ENCODE data around the gene MYOZ1.
A peak's percentile ranks its signal among the peaks of the same experiment; 100 is the strongest.
"Not testable (repeated sequence)": the region's sequence is repeated elsewhere in the genome, so short reads cannot be mapped to it uniquely, and the experiment has no call there.

Gene MYOZ1

GRCh38 chr10:73641328-73642060 is at the start of gene MYOZ1:
Gene MYOZ1, minus strand, starts transcription at chr10:73641474. Its CDS starts 1,457 bp downstream, at chr10:73640017.
- DNase-seq (ENCODE audit: low spot score), result peak; percentile 64

- DNase-seq (ENCODE audit: low spot score), result not testable (repeated sequence)
Measured at GRCh38 chr10:73690755-73691154, 49.5 kb upstream of the MYOZ1 start.

- DNase-seq (ENCODE audit: low spot score), result not testable (repeated sequence)
Measured at GRCh38 chr10:73689596-73689995, 48.3 kb upstream of the MYOZ1 start.

GRCh38 chr10:73687641-73688040 is 46.4 kb upstream of the MYOZ1 start:
- DNase-seq (ENCODE audit: low spot score), result not testable (repeated sequence)

- DNase-seq (ENCODE audit: low spot score), result not testable (repeated sequence)
Measured at GRCh38 chr10:73674546-73674945, 33.3 kb upstream of the MYOZ1 start.

GRCh38 chr10:73668378-73668777 is 27.1 kb upstream of the MYOZ1 start:
- DNase-seq (ENCODE audit: low spot score), result not testable (repeated sequence)

GRCh38 chr10:73666153-73666809 is 25.0 kb upstream of the MYOZ1 start:
- DNase-seq (ENCODE audit: low spot score), result peak; percentile 35

- not testable (repeated sequence) for DNase-seq (ENCODE audit: low spot score)
Measured at GRCh38 chr10:73665581-73665980, 24.3 kb upstream of the MYOZ1 start.

GRCh38 chr10:73664156-73665040 is 23.1 kb upstream of the MYOZ1 start:
- not testable (repeated sequence) for DNase-seq (ENCODE audit: low spot score)

- DNase-seq (ENCODE audit: low spot score), result not testable (repeated sequence)
Measured at GRCh38 chr10:73663621-73664020, 22.3 kb upstream of the MYOZ1 start.

- DNase-seq (ENCODE audit: low spot score), result not testable (repeated sequence)
Measured at GRCh38 chr10:73662705-73663104, 21.4 kb upstream of the MYOZ1 start.

- no peak for DNase-seq (ENCODE audit: low spot score)
Measured at GRCh38 chr10:73655990-73656298, 14.7 kb upstream of the MYOZ1 start, which contains the start of gene SYNPO2L. Gene SYNPO2L, minus strand, starts transcription at chr10:73656029. Its CDS starts 107 bp downstream, at chr10:73655922.

GRCh38 chr10:73655257-73655989 is 14.1 kb upstream of the MYOZ1 start:
- DNase-seq (ENCODE audit: low spot score), result no peak

- DNase-seq (ENCODE audit: low spot score), result no peak
Measured at GRCh38 chr10:73653701-73654100, 12.4 kb upstream of the MYOZ1 start.

GRCh38 chr10:73653195-73653594 is 11.9 kb upstream of the MYOZ1 start:
- DNase-seq (ENCODE audit: low spot score), result no peak

GRCh38 chr10:73650537-73651331 is 9.5 kb upstream of the MYOZ1 start:
- DNase-seq (ENCODE audit: low spot score), result no peak

- DNase-seq (ENCODE audit: low spot score), result peak; percentile 26
Measured at GRCh38 chr10:73649876-73650536, 8.7 kb upstream of the MYOZ1 start.

- peak; percentile 29 for DNase-seq (ENCODE audit: low spot score)
Measured at GRCh38 chr10:73648975-73649829, 7.9 kb upstream of the MYOZ1 start.

GRCh38 chr10:73647875-73648651 is 6.8 kb upstream of the MYOZ1 start:
- peak; percentile 24 for DNase-seq (ENCODE audit: low spot score)

Data from GM03348 (cell line).